Measurements from ENCODE around the gene FHIP1B.

FHIP1B gene

DNA sequence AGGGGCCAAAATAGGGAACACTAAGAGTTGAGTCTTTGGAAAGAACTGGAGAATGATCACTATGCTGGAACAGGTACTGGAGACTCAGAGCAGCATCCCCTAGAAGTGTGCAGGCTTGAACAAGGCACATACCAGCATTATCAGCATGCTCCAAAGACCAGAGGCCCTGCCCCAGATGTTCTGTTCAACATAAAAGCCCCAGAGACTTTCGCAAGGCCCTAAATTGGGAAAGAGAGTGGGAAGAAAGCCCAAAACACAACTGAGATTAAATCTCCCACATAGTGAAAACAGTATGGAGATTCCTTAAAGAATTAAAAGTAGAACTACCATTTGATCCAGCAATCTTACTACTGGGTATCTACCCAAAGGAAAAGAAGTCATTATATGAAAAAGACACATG, 13.8 kb upstream of the FHIP1B start:
- Histone ChIP-seq H3K9ac (ENCODE audit: low read depth, low read length) (no peak overlapping the region), H4K20me1 (ENCODE audit: insufficient read depth, low read length) (no peaks in the 10 kb centered on the region), H3K4me2 (ENCODE audit: insufficient read depth, low read length) (no peak overlapping the region), H3K9me3 (ENCODE audit: insufficient read depth, low read length, severe bottlenecking) (no peaks in the 10 kb centered on the region), H3K27me3 (ENCODE audit: insufficient read depth, low read length, poor library complexity) (peaks cover 4% of the 10 kb centered on the region), H3K36me3 (ENCODE audit: insufficient read depth, low read length) (no peaks in the 10 kb centered on the region), H3K27ac (ENCODE audit: low read length) (no peak overlapping the region), H3K4me3 (ENCODE audit: low read depth in 1 of 2, low read length in 2 of 2) (no peak overlapping the region), H3K79me2 (ENCODE audit: insufficient read depth, low read length) (no peaks in the 10 kb centered on the region), H3K4me1 (ENCODE audit: insufficient read depth, low read length) (no peaks in the 10 kb centered on the region), H2AFZ (ENCODE audit: low read depth, low read length) (no peak overlapping the region)
- ATAC-seq (ENCODE audit: insufficient read depth, low read depth) (no peak), DNase-seq (no peak)
- TF ChIP-seq EZH2 (IDR thresholded peaks at IDR 0.05; ENCODE audit: borderline replicate concordance, low read depth, low read length, severe bottlenecking): no peak
- TF ChIP-seq, protein P1, sequence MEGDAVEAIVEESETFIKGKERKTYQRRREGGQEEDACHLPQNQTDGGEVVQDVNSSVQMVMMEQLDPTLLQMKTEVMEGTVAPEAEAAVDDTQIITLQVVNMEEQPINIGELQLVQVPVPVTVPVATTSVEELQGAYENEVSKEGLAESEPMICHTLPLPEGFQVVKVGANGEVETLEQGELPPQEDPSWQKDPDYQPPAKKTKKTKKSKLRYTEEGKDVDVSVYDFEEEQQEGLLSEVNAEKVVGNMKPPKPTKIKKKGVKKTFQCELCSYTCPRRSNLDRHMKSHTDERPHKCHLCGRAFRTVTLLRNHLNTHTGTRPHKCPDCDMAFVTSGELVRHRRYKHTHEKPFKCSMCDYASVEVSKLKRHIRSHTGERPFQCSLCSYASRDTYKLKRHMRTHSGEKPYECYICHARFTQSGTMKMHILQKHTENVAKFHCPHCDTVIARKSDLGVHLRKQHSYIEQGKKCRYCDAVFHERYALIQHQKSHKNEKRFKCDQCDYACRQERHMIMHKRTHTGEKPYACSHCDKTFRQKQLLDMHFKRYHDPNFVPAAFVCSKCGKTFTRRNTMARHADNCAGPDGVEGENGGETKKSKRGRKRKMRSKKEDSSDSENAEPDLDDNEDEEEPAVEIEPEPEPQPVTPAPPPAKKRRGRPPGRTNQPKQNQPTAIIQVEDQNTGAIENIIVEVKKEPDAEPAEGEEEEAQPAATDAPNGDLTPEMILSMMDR (IDR thresholded peaks at IDR 0.05; ENCODE audit: borderline replicate concordance, extremely low read depth, low read length, poor library complexity, severe bottlenecking): no peak

DNA sequence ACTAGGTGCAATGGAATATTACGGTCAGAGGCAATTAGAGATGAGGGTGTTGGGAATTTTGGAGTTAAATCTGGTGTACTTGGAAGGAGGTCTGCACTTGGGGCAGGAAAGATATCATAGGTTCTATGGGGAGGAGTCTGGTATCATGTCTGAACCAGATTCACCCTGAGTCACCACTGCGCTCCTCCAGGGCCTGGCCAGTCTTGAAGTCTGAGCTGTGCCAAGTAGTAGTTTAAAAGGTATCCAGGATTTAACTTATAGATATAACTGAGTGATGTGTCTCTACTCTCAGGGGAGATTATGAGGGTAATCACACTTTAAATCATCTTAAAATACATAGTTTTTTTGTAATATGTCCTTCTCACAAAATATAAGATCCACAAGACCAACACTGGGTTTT, 11.1 kb upstream of the FHIP1B start:
- Histone ChIP-seq H3K36me3 (ENCODE audit: insufficient read depth, low read length) (no peaks in the 10 kb centered on the region), H3K9ac (ENCODE audit: low read depth, low read length) (no peak overlapping the region), H3K27ac (ENCODE audit: low read length) (no peak overlapping the region), H3K4me2 (ENCODE audit: insufficient read depth, low read length) (no peak overlapping the region), H3K4me3 (ENCODE audit: low read depth in 1 of 2, low read length in 2 of 2) (no peak overlapping the region), H3K27me3 (ENCODE audit: insufficient read depth, low read length, poor library complexity) (peaks cover 4% of the 10 kb centered on the region), H2AFZ (ENCODE audit: low read depth, low read length) (no peak overlapping the region), H3K4me1 (ENCODE audit: insufficient read depth, low read length) (no peaks in the 10 kb centered on the region), H3K79me2 (ENCODE audit: insufficient read depth, low read length) (no peaks in the 10 kb centered on the region), H4K20me1 (ENCODE audit: insufficient read depth, low read length) (no peaks in the 10 kb centered on the region), H3K9me3 (ENCODE audit: insufficient read depth, low read length, severe bottlenecking) (no peaks in the 10 kb centered on the region)
- DNase-seq (no peak), ATAC-seq (ENCODE audit: insufficient read depth, low read depth) (no peak)
- TF ChIP-seq, protein P1 (IDR thresholded peaks at IDR 0.05; ENCODE audit: borderline replicate concordance, extremely low read depth, low read length, poor library complexity, severe bottlenecking): no peak
- no peak for TF ChIP-seq EZH2 (IDR thresholded peaks at IDR 0.05; ENCODE audit: borderline replicate concordance, low read depth, low read length, severe bottlenecking)

DNA sequence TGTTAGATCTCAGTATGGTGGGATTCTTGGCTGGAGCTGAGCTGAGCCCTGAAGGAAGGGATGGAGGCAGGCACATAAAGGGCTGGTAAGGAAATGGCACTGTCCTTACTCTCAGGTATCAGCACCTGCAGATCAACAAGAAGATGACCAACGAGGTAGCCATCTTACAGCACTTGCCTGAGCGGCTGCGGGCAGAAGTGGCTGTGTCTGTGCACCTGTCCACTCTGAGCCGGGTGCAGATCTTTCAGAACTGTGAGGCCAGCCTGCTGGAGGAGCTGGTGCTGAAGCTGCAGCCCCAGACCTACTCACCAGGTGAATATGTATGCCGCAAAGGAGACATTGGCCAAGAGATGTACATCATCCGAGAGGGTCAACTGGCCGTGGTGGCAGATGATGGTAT, 6.9 kb upstream of the FHIP1B start:
- Histone ChIP-seq H3K4me3 (ENCODE audit: low read depth in 1 of 2, low read length in 2 of 2) (no peak overlapping the region), H3K27me3 (ENCODE audit: insufficient read depth, low read length, poor library complexity) (peaks cover 8% of the 10 kb centered on the region), H3K9ac (ENCODE audit: low read depth, low read length) (no peak overlapping the region), H3K4me2 (ENCODE audit: insufficient read depth, low read length) (no peak overlapping the region), H4K20me1 (ENCODE audit: insufficient read depth, low read length) (no peaks in the 10 kb centered on the region), H3K79me2 (ENCODE audit: insufficient read depth, low read length) (no peaks in the 10 kb centered on the region), H3K9me3 (ENCODE audit: insufficient read depth, low read length, severe bottlenecking) (no peaks in the 10 kb centered on the region), H3K27ac (ENCODE audit: low read length) (no peak overlapping the region), H3K4me1 (ENCODE audit: insufficient read depth, low read length) (no peaks in the 10 kb centered on the region), H2AFZ (ENCODE audit: low read depth, low read length) (no peak overlapping the region), H3K36me3 (ENCODE audit: insufficient read depth, low read length) (no peaks in the 10 kb centered on the region)
- ATAC-seq (ENCODE audit: insufficient read depth, low read depth): no peak
- no peak for DNase-seq
- TF ChIP-seq EZH2 (IDR thresholded peaks at IDR 0.05; ENCODE audit: borderline replicate concordance, low read depth, low read length, severe bottlenecking): no peak
- TF ChIP-seq, protein P1 (IDR thresholded peaks at IDR 0.05; ENCODE audit: borderline replicate concordance, extremely low read depth, low read length, poor library complexity, severe bottlenecking): no peak

DNA sequence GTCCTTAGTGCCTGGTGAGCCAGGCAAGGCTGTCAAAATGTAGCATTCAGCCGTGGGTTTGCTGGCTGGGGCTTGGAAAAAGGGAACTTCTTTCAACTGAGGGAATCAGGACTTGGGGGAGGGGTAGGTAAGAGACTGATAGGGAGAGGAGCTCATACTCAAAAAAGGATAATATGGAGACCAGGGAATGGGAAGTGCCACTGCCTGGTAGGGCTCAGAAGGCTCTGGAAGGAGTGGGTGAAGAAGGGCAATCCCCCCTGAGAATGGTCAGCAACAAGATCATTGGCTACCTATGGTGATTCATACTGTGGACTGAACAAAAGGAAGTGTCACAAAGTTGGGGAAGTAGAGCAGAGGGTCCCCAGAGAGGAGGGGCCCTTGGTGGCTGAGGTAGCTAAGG, 6.3 kb upstream of the FHIP1B start:
- Histone ChIP-seq H3K4me1 (ENCODE audit: insufficient read depth, low read length) (no peaks in the 10 kb centered on the region), H3K9ac (ENCODE audit: low read depth, low read length) (no peak overlapping the region), H4K20me1 (ENCODE audit: insufficient read depth, low read length) (no peaks in the 10 kb centered on the region), H3K4me2 (ENCODE audit: insufficient read depth, low read length) (no peak overlapping the region), H2AFZ (ENCODE audit: low read depth, low read length) (no peak overlapping the region), H3K4me3 (ENCODE audit: low read depth in 1 of 2, low read length in 2 of 2) (no peak overlapping the region), H3K27me3 (ENCODE audit: insufficient read depth, low read length, poor library complexity) (peaks cover 4% of the 10 kb centered on the region), H3K9me3 (ENCODE audit: insufficient read depth, low read length, severe bottlenecking) (no peaks in the 10 kb centered on the region), H3K79me2 (ENCODE audit: insufficient read depth, low read length) (no peaks in the 10 kb centered on the region), H3K36me3 (ENCODE audit: insufficient read depth, low read length) (no peaks in the 10 kb centered on the region), H3K27ac (ENCODE audit: low read length) (no peak overlapping the region)
- no peak for TF ChIP-seq EZH2 (IDR thresholded peaks at IDR 0.05; ENCODE audit: borderline replicate concordance, low read depth, low read length, severe bottlenecking)
- TF ChIP-seq, protein P1 (IDR thresholded peaks at IDR 0.05; ENCODE audit: borderline replicate concordance, extremely low read depth, low read length, poor library complexity, severe bottlenecking): no peak
- ATAC-seq (ENCODE audit: insufficient read depth, low read depth) (no peak), DNase-seq (no peak)

All from DND-41 (cell line).